ENCODE measurements around the gene ZEB1.

The ZEB1 gene

DNA sequence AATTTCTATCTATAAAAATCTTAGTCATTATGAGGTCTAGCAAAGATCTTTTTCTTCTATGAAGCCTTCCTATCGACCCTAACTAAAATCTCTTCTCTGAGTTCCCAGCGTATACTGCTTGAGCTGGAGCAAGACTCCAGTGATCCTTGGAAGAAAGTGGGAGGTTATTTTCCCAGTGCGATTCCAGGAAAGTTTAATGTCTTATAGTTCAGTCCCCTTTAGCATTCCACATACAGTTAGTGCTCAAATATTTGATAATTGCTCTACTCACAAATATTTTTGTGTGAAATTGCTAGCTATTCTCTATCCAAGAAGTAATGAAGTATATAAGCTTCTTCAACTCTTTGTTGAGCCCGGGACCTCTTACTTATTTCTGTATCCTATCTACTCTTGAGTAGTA is 47.7 kb downstream of the ZEB1 start:
- no peak overlapping the region for H3K9ac ChIP-seq (ENCODE audit: insufficient read length)
- TF ChIP-seq EZH2 (IDR thresholded peaks at IDR 0.05) (no peak), POLR2AphosphoS5 (IDR thresholded peaks at IDR 0.05; ENCODE audit: borderline replicate concordance, low read depth, low read length) (no peak), FOXP2 (optimal IDR thresholded peaks at IDR 0.05; ENCODE audit: control extremely low read depth, extremely low read length, insufficient read depth) (no peak)
- no peaks in the 10 kb centered on the region for H3K36me3 ChIP-seq (ENCODE audit: insufficient read depth, low read length)
- H3K4me3 ChIP-seq = no peak overlapping the region
- no peak for DNase-seq (ENCODE audit: low read depth, low spot score)
- no peak overlapping the region for H3K27ac ChIP-seq
- H3K9me3 ChIP-seq (ENCODE audit: low read depth, low read length) = no peaks in the 10 kb centered on the region

DNA sequence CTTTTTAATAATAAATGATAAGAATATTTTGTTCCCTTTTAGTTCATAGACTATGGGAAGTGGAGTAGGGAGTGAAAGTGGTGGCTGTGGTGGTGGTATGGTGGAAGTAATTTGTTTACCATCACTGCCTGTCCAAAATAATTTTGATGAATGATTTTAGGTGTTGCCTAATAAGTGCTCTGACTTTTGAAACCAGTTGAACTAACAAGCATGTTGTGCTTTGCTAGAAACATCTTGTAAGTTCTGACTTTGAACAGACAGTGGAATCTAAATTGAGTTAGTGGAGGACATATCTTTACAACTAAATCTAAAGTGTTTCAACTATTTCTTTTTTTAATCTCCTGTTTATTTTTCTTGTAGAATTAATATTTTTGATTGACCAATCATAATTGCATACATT is 49.7 kb downstream of the ZEB1 start:
- H3K27ac ChIP-seq = no peak overlapping the region
- TF ChIP-seq FOXP2 (optimal IDR thresholded peaks at IDR 0.05; ENCODE audit: control extremely low read depth, extremely low read length, insufficient read depth) (no peak), POLR2AphosphoS5 (IDR thresholded peaks at IDR 0.05; ENCODE audit: borderline replicate concordance, low read depth, low read length) (no peak), EZH2 (IDR thresholded peaks at IDR 0.05) (no peak)
- no peak for DNase-seq (ENCODE audit: low read depth, low spot score)
- H3K4me3 ChIP-seq = no peak overlapping the region
- no peaks in the 10 kb centered on the region for H3K9me3 ChIP-seq (ENCODE audit: low read depth, low read length)
- H3K36me3 ChIP-seq (ENCODE audit: insufficient read depth, low read length) = no peaks in the 10 kb centered on the region
- no peak overlapping the region for H3K9ac ChIP-seq (ENCODE audit: insufficient read length)

DNA sequence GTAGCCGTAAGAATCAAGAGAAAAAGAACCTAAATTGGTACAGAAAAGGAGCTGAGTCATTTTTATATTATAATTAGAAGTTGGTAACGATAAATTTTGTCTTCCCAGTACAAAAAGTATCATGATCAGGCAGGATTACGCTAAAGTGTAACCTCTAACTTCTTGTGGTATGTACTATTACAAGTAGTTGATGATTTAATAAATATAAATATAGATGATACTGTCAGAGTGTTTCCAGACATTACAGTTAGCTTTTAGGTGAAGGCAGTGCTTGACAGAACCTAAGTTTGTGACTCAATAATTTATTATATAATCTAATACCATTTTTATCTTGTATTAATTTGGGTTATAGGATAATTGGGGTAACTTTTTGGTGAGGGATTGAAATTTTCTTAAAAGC is 53.4 kb downstream of the ZEB1 start:
- no peaks in the 10 kb centered on the region for H3K9me3 ChIP-seq (ENCODE audit: low read depth, low read length)
- no peaks in the 10 kb centered on the region for H3K36me3 ChIP-seq (ENCODE audit: insufficient read depth, low read length)
- no peak overlapping the region for H3K4me3 ChIP-seq
- TF ChIP-seq FOXP2 (optimal IDR thresholded peaks at IDR 0.05; ENCODE audit: control extremely low read depth, extremely low read length, insufficient read depth) = no peak
- no peak for DNase-seq (ENCODE audit: low read depth, low spot score)
- H3K9ac ChIP-seq (ENCODE audit: insufficient read length) = no peak overlapping the region
- no peak overlapping the region for H3K27ac ChIP-seq

DNA sequence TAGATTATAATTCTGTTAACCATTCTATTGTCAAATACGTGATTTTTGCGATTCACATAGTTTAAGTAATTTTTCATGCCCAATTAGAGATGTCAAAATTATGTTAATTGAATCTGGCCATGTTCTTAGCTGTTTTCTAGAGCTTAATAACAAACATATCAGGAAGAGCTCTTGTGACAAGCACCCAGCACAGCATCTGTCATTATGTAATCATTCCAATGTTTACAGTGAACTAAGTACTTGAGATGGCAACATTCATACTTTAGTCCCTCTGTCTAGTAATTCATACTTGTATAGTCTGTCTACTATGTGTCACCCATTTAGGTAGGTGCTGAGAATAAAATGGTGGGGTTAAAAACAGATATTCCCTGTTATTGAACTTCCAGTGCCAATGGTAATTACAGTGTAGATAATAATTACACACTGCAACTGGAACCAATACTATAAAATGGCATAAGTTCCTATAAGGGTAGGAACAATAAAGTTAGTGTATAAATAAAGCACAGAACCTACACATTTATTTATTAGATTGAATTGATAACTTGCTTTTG is 55.2 kb downstream of the ZEB1 start:
- no peak overlapping the region for H3K9ac ChIP-seq (ENCODE audit: insufficient read length)
- TF ChIP-seq EZH2 (IDR thresholded peaks at IDR 0.05) = no peak
- no peak for TF ChIP-seq FOXP2 (optimal IDR thresholded peaks at IDR 0.05; ENCODE audit: control extremely low read depth, extremely low read length, insufficient read depth)
- no peak for TF ChIP-seq POLR2AphosphoS5 (IDR thresholded peaks at IDR 0.05; ENCODE audit: borderline replicate concordance, low read depth, low read length)
- no peaks in the 10 kb centered on the region for H3K9me3 ChIP-seq (ENCODE audit: low read depth, low read length)
- no peak for DNase-seq (ENCODE audit: low read depth, low spot score)
- H3K27ac ChIP-seq = no peak overlapping the region
- H3K4me3 ChIP-seq = no peak overlapping the region
- H3K36me3 ChIP-seq (ENCODE audit: insufficient read depth, low read length) = no peaks in the 10 kb centered on the region

DNA sequence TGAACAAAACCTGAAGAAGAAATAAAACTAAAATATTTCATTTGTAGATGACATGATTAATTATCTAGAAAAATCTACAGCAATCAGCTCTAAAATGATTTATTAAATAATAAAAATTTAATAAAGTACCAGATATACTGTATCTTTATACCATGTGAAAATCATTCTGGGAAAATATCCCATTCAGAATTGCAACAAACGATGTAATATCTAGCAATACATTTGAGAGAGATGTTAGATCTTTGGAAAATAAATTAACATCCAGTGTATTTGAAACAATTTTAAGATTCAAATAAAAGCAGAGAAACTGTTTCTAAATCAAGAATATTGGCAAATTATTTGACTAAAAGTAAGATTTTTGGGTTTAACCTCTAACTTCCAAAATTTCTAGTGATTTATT is 62.2 kb downstream of the ZEB1 start:
- no peaks in the 10 kb centered on the region for H3K9me3 ChIP-seq (ENCODE audit: low read depth, low read length)
- no peak overlapping the region for H3K4me3 ChIP-seq
- DNase-seq (ENCODE audit: low read depth, low spot score) = no peak
- TF ChIP-seq EZH2 (IDR thresholded peaks at IDR 0.05) = no peak
- TF ChIP-seq FOXP2 (optimal IDR thresholded peaks at IDR 0.05; ENCODE audit: control extremely low read depth, extremely low read length, insufficient read depth) = no peak
- no peak for TF ChIP-seq POLR2AphosphoS5 (IDR thresholded peaks at IDR 0.05; ENCODE audit: borderline replicate concordance, low read depth, low read length)
- no peaks in the 10 kb centered on the region for H3K36me3 ChIP-seq (ENCODE audit: insufficient read depth, low read length)
- no peak overlapping the region for H3K9ac ChIP-seq (ENCODE audit: insufficient read length)
- H3K27ac ChIP-seq = no peak overlapping the region

DNA sequence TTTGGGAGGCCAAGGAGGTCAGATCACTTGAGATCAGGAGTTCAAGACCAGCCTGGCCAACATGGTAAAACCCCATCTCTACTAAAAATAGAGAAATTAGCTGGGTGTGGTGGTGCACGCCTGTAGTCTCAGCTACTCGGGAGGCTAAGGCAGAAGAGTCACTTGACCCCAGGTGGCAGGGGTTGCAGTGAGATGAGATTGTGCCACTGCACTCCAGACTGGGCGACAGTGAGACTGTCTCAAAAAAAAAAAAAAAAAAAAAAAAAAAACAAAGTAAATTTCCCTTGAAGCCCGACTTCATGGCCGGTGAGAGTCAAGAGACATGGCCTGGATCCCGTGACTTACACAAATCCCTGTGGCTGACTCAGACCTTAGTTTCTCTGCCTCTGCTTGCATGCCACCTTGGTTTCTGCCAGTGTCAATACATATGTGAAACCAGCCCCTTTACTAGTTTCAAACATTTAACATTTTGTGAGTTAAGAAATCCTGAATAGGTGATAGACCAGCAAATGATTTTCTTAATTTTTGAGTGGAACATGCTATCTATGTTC is 62.8 kb downstream of the ZEB1 start:
- Histone ChIP-seq H3K9me3 (ENCODE audit: low read depth, low read length) (no peaks in the 10 kb centered on the region), H3K36me3 (ENCODE audit: insufficient read depth, low read length) (no peaks in the 10 kb centered on the region), H3K9ac (ENCODE audit: insufficient read length) (no peak overlapping the region), H3K4me3 (no peak overlapping the region), H3K27ac (no peak overlapping the region)
- no peak for DNase-seq (ENCODE audit: low read depth, low spot score)
- TF ChIP-seq POLR2AphosphoS5 (IDR thresholded peaks at IDR 0.05; ENCODE audit: borderline replicate concordance, low read depth, low read length) = no peak

DNA sequence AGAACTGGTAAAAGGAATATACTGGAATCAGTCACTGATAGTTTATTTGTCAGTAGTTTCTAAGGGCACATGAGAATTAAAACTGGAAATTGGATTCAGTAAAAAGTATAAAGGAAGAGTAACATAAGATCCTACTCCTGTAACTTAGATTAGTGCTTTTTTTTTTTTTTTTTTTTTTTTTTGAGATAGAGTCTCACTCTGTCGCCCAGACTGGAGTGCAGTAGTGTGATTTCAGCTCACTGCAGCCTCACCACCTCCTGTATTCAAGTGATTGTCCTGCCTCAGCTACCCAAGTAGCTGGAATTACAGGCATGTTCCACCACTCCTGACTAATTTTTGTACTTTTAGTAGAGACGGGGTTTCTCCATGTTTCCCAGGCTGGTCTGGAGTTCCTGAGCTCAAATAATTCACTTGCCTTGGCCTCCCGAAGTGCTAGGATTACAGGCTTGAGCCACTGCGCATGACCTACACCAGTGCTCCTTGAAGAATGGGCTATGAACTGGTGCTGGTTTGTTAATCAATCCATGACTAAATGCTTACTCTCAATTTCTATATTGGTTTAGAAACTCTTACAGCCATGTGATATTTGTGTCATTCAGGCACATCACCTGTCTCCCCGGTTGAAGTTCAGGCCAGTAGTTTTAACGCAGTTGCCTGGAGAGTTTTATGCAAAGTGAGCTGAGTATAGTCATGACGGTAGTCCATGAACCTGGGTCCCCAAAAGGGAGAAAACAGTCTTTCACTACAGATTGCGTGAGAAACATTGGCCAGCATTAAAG is 65.0 kb downstream of the ZEB1 start:
- no peaks in the 10 kb centered on the region for H3K36me3 ChIP-seq (ENCODE audit: insufficient read depth, low read length)
- TF ChIP-seq FOXP2 (optimal IDR thresholded peaks at IDR 0.05; ENCODE audit: control extremely low read depth, extremely low read length, insufficient read depth) (no peak), EZH2 (IDR thresholded peaks at IDR 0.05) (no peak), POLR2AphosphoS5 (IDR thresholded peaks at IDR 0.05; ENCODE audit: borderline replicate concordance, low read depth, low read length) (no peak)
- DNase-seq (ENCODE audit: low read depth, low spot score) = no peak
- no peak overlapping the region for H3K27ac ChIP-seq
- H3K4me3 ChIP-seq = no peak overlapping the region
- no peak overlapping the region for H3K9ac ChIP-seq (ENCODE audit: insufficient read length)
- no peaks in the 10 kb centered on the region for H3K9me3 ChIP-seq (ENCODE audit: low read depth, low read length)

DNA sequence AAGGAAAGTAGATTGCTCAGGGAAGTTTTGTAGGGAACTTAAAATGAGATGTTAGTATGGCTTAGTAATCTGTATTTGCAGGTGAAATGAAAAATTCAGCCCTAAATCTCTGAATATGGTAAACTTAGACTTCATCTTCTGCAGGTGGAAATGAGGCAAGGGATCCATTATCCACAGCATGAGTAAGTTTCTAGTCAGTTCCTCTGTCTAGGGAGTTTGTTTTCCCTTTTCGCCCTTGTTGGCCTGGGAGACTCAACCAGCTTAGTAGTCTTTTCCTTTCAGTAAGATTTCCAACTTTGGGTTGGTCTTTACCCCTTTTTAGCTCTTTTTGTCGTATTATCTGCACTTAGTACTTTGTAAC is 65.6 kb downstream of the ZEB1 start:
- no peak overlapping the region for H3K9ac ChIP-seq (ENCODE audit: insufficient read length)
- no peaks in the 10 kb centered on the region for H3K9me3 ChIP-seq (ENCODE audit: low read depth, low read length)
- H3K4me3 ChIP-seq = no peak overlapping the region
- no peak for TF ChIP-seq EZH2 (IDR thresholded peaks at IDR 0.05)
- TF ChIP-seq POLR2AphosphoS5 (IDR thresholded peaks at IDR 0.05; ENCODE audit: borderline replicate concordance, low read depth, low read length) = no peak
- no peak for TF ChIP-seq FOXP2 (optimal IDR thresholded peaks at IDR 0.05; ENCODE audit: control extremely low read depth, extremely low read length, insufficient read depth)
- H3K27ac ChIP-seq = no peak overlapping the region
- H3K36me3 ChIP-seq (ENCODE audit: insufficient read depth, low read length) = no peaks in the 10 kb centered on the region
- DNase-seq (ENCODE audit: low read depth, low spot score) = no peak

DNA sequence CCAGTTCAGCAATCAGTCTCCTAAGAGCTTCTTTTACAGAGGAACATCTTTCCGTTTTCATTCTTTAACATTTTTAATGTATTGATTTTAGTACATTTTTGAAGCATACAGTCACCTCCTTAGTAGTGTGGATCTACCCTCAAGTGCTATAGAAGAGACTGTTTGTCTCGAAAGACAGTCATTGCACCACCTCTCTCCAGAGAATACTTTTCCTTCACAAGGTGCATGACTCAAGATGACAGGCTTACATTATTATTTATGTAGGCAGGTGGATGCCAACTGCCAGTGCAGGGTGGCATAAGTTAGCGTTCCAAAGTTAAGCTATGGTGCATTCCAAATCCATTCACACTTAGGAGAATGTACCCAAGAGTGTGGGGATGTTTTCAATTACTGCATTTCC is 71.8 kb downstream of the ZEB1 start:
- no peaks in the 10 kb centered on the region for H3K9me3 ChIP-seq (ENCODE audit: low read depth, low read length)
- no peak overlapping the region for H3K27ac ChIP-seq
- no peak overlapping the region for H3K9ac ChIP-seq (ENCODE audit: insufficient read length)
- DNase-seq (ENCODE audit: low read depth, low spot score) = no peak
- TF ChIP-seq FOXP2 (optimal IDR thresholded peaks at IDR 0.05; ENCODE audit: control extremely low read depth, extremely low read length, insufficient read depth) (no peak), EZH2 (IDR thresholded peaks at IDR 0.05) (no peak), POLR2AphosphoS5 (IDR thresholded peaks at IDR 0.05; ENCODE audit: borderline replicate concordance, low read depth, low read length) (no peak)
- no peaks in the 10 kb centered on the region for H3K36me3 ChIP-seq (ENCODE audit: insufficient read depth, low read length)
- H3K4me3 ChIP-seq = no peak overlapping the region
